ES-I3 (cell line): Measurements from ENCODE around the gene HOXA3.

Source experiments
- H3K36me3 ChIP-seq: 2 replicates; pipeline ENCODE4 v1.6.1; 2013; ENCODE audit warnings: mild to moderate bottlenecking, low read length, control low read depth, moderate library complexity; ENCODE audit not compliant: insufficient read depth
- H3K4me1 ChIP-seq: 2 replicates; pipeline ENCODE4 v1.6.1; 2013; ENCODE audit warnings: mild to moderate bottlenecking, control low read depth, low read length; ENCODE audit not compliant: insufficient read depth
- H3K9ac ChIP-seq: 2 replicates; pipeline ENCODE4 v1.6.1; 2013; ENCODE audit warnings: low read depth, mild to moderate bottlenecking, low read length, moderate library complexity
- H3K9me3 ChIP-seq: 2 replicates; pipeline ENCODE4 v1.6.1; 2013; ENCODE audit warnings: mild to moderate bottlenecking, low read length, moderate library complexity; ENCODE audit not compliant: control insufficient read depth, insufficient read depth

HOXA3 gene

GRCh38 chr7:27185013-27185853 lies 32.9 kb upstream of the HOXA3 start, which contains the start of gene HOXA11:
TSS of gene HOXA11 (minus strand) at chr7:27185232. CDS start at chr7:27185144, 88 bp downstream.
- peaks cover 7% of the 10 kb centered on the region; the same call in 1 of the 2 replicates for H3K4me1 ChIP-seq
- H3K9me3 ChIP-seq = no peaks in the 10 kb centered on the region
- no peaks in the 10 kb centered on the region for H3K36me3 ChIP-seq
- H3K9ac ChIP-seq = peak within 1 kb of the TSS; percentile 44; the same call in 1 of the 2 replicates

- H3K9me3 ChIP-seq = no peaks in the 10 kb centered on the region
- peaks cover 7% of the 10 kb centered on the region; the same call in 1 of the 2 replicates for H3K4me1 ChIP-seq
- peak overlapping the region; percentile 44; the same call in 1 of the 2 replicates for H3K9ac ChIP-seq
- no peaks in the 10 kb centered on the region for H3K36me3 ChIP-seq
Observed at GRCh38 chr7:27184337-27185012, 32.1 kb upstream of the HOXA3 start.

- Histone ChIP-seq H3K36me3 (no peaks in the 10 kb centered on the region), H3K9ac (peak overlapping the region; percentile 44; the same call in 1 of the 2 replicates), H3K4me1 (peaks cover 7% of the 10 kb centered on the region; the same call in 1 of the 2 replicates), H3K9me3 (no peaks in the 10 kb centered on the region)
Observed at GRCh38 chr7:27183682-27184336, 31.4 kb upstream of the HOXA3 start.

GRCh38 chr7:27182861-27183681 lies 30.7 kb upstream of the HOXA3 start:
- Histone ChIP-seq H3K4me1 (peaks cover 7% of the 10 kb centered on the region; the same call in 1 of the 2 replicates), H3K9me3 (no peaks in the 10 kb centered on the region), H3K9ac (peak overlapping the region; percentile 44; the same call in 1 of the 2 replicates), H3K36me3 (no peaks in the 10 kb centered on the region)

GRCh38 chr7:27182285-27182841 lies 30.0 kb upstream of the HOXA3 start:
- Histone ChIP-seq H3K9ac (no peak overlapping the region), H3K4me1 (peaks cover 7% of the 10 kb centered on the region; the same call in 1 of the 2 replicates)

GRCh38 chr7:27181795-27182275 lies 29.5 kb upstream of the HOXA3 start:
- H3K9me3 ChIP-seq = no peaks in the 10 kb centered on the region
- H3K4me1 ChIP-seq = peaks cover 7% of the 10 kb centered on the region; the same call in 1 of the 2 replicates
- no peaks in the 10 kb centered on the region for H3K36me3 ChIP-seq
- H3K9ac ChIP-seq = no peak overlapping the region

More at GRCh38 chr7:27182285-27182841, 30.0 kb upstream of the HOXA3 start:
- Histone ChIP-seq H3K36me3 (no peaks in the 10 kb centered on the region), H3K9me3 (no peaks in the 10 kb centered on the region)

GRCh38 chr7:27180431-27181420 lies 28.3 kb upstream of the HOXA3 start:
- H3K9me3 ChIP-seq = no peaks in the 10 kb centered on the region
- H3K9ac ChIP-seq = no peak overlapping the region
- no peaks in the 10 kb centered on the region for H3K36me3 ChIP-seq
- peaks cover 3% of the 10 kb centered on the region; the same call in 1 of the 2 replicates for H3K4me1 ChIP-seq

GRCh38 chr7:27179503-27180430 lies 27.4 kb upstream of the HOXA3 start:
- Histone ChIP-seq H3K9ac (peak overlapping the region; percentile 2; the same call in 1 of the 2 replicates), H3K36me3 (no peaks in the 10 kb centered on the region), H3K4me1 (no peaks in the 10 kb centered on the region), H3K9me3 (no peaks in the 10 kb centered on the region)

- H3K9ac ChIP-seq = no peak overlapping the region
- H3K4me1 ChIP-seq = no peaks in the 10 kb centered on the region
- H3K36me3 ChIP-seq = no peaks in the 10 kb centered on the region
- no peaks in the 10 kb centered on the region for H3K9me3 ChIP-seq
Observed at GRCh38 chr7:27179030-27179429, 26.6 kb upstream of the HOXA3 start.

- Histone ChIP-seq H3K4me1 (no peaks in the 10 kb centered on the region), H3K9me3 (no peaks in the 10 kb centered on the region), H3K9ac (no peak overlapping the region), H3K36me3 (no peaks in the 10 kb centered on the region)
Observed at GRCh38 chr7:27178366-27178765, 26.0 kb upstream of the HOXA3 start.

- no peaks in the 10 kb centered on the region for H3K4me1 ChIP-seq
- no peaks in the 10 kb centered on the region for H3K9me3 ChIP-seq
- H3K9ac ChIP-seq = no peak overlapping the region
- H3K36me3 ChIP-seq = no peaks in the 10 kb centered on the region
Observed at GRCh38 chr7:27177795-27178320, 25.5 kb upstream of the HOXA3 start.
